Endodermal cell (in vitro differentiated cells): ENCODE data around the gene TMSB4X. TPM values are rescaled to one million over a fixed set of nuclear protein-coding genes. Genes with fewer than 3 reads are reported as not detected.
"Not testable (repeated sequence)": the region's sequence is repeated elsewhere in the genome, so short reads cannot be mapped to it uniquely, and the experiment has no call there.

Experiments used
- DNase-seq: peaks from one replicate; pipeline ENCODE4 v3.0.0-alpha.2; 2017
- H3K27ac ChIP-seq: 2 replicates; pipeline ENCODE4 v1.5.1; 2013; ENCODE audit warnings: mild to moderate bottlenecking, low read depth, low read length, moderate library complexity
- H3K27me3 ChIP-seq: 2 replicates; pipeline ENCODE4 v1.6.1; 2013; ENCODE audit warnings: mild to moderate bottlenecking, low read length, moderate library complexity; ENCODE audit not compliant: insufficient read depth, control insufficient read depth, poor library complexity, severe bottlenecking
- H3K36me3 ChIP-seq: 2 replicates; pipeline ENCODE4 v1.7.0; 2013; ENCODE audit warnings: mild to moderate bottlenecking, low read length, moderate library complexity; ENCODE audit not compliant: control insufficient read depth, insufficient read depth
- H3K4me1 ChIP-seq: one replicate; pipeline ENCODE4 v1.7.0; 2013; ENCODE audit warnings: low read length; ENCODE audit not compliant: control insufficient read depth, insufficient read depth
- H3K4me3 ChIP-seq: 2 replicates; pipeline ENCODE4 v1.5.1; 2013; ENCODE audit warnings: mild to moderate bottlenecking, low read length, moderate library complexity
- H3K9ac ChIP-seq: 2 replicates; pipeline ENCODE4 v1.6.1; 2013; ENCODE audit warnings: mild to moderate bottlenecking, low read length, moderate library complexity; ENCODE audit not compliant: poor library complexity, severe bottlenecking; ENCODE audit errors: extremely low read depth
- H3K9me3 ChIP-seq: 2 replicates; pipeline ENCODE4 v1.6.1; 2013; ENCODE audit warnings: mild to moderate bottlenecking, low read length, moderate library complexity; ENCODE audit not compliant: control insufficient read depth
- H3K27ac Mint-ChIP-seq: 2 replicates; pipeline ENCODE4 v1.8.0; 2020; ENCODE audit warnings: mixed read lengths
- H3K27me3 Mint-ChIP-seq: 2 replicates; pipeline ENCODE4 v1.8.0; 2021; ENCODE audit warnings: mild to moderate bottlenecking, mixed read lengths; ENCODE audit not compliant: insufficient read depth
- H3K36me3 Mint-ChIP-seq: 2 replicates; pipeline ENCODE4 v1.8.0; 2020; ENCODE audit warnings: low read depth, mixed read lengths
- H3K4me1 Mint-ChIP-seq: 2 replicates; pipeline ENCODE4 v1.8.0; 2020; ENCODE audit warnings: mixed read lengths
- H3K4me3 Mint-ChIP-seq: 2 replicates; pipeline ENCODE4 v1.8.0; 2020; ENCODE audit warnings: mild to moderate bottlenecking, moderate library complexity, mixed read lengths
- H3K9me3 Mint-ChIP-seq: 2 replicates; pipeline ENCODE4 v1.8.0; 2020; ENCODE audit warnings: mild to moderate bottlenecking, mixed read lengths
- WGBS, 2 experiments: methylation state at CpG; one replicate each; pipeline versions ENCODE4 v1.1.5 to v1.1.7; 2013; ENCODE audit warnings: missing lambda C conversion rate in 2 of 2, mixed read lengths in 1 of 2; ENCODE audit not compliant: insufficient coverage in 1 of 2, insufficient read length in 1 of 2; 5-methylcytosine and 5-hydroxymethylcytosine counted together
- total RNA-seq, 2 donors: library from RNA; stranded (reverse); fragmentation: NEBNext Ultra II Directional in 1 of 2; extraction: Animal tissue kit (Norgen Biotek cat#: 25700) in 1 of 2; gene quantifications; 2 replicates in 1 of 2; 3 replicates in 1 of 2; pipeline ENCODE4 v1.2.1, GENCODE V29; 2021
- TF ChIP-seq, protein P1 (sequence below): fragments of 200-600 bp; sonication (generic); conservative IDR thresholded peaks from 2 replicates; pipeline ENCODE4 v1.5.0; 2021; ENCODE audit warnings: antibody characterized with exemption, mild to moderate bottlenecking

TMSB4X gene
- total RNA-seq, 2 donors from 2014 or later = 1,539 to 2,456 TPM

DNA sequence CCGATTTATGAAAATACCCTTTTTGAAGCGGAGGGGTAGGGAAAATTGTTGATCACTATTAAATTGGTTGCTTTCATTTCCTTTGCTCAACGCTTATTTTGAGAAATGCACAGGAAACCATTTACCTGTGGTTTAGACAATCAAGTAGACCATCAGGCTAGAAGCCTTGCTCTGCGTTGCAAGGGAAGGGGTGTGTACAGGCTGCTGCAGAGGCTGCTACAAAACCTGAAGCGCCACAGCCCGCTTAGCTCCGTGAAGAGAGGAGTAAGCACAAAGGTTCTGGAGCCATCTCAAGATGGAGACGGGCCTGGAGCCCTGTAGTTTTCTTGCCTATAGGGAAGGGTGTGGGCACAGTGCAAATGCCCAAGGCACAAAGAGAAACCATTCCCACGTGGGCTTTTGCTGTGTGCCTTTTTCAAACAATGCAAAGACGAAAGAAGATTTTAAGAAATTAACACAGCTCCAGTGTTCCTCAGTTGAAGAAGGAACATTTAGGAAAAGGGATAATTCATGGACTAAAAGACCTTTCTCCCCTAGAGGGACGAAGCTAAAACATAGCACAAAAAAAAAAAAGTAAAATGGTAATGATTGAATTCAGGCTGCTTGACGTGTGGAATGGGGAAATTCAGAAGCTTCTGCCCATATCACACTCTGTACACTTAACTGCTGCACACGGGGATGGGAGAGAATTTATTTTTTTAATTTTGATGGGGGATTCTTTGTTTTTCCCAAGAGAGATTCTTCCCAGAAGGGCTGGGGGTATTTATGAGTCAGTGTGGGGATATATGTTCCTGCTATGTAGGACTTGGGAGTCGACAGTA lies 3.5 kb downstream of the TMSB4X start:
- Mint-ChIP-seq H3K4me1 (peaks cover 11% of the 10 kb centered on the region), H3K4me3 (peak overlapping the region; percentile 94), H3K27ac (peak overlapping the region; percentile 70), H3K9me3 (peaks cover 57% of the 10 kb centered on the region), H3K27me3 (no peaks in the 10 kb centered on the region), H3K36me3 (peaks cover 25% of the 10 kb centered on the region)
- H3K27me3 ChIP-seq = no peaks in the 10 kb centered on the region
- H3K4me1 ChIP-seq = no peaks in the 10 kb centered on the region
- TF ChIP-seq, protein P1, sequence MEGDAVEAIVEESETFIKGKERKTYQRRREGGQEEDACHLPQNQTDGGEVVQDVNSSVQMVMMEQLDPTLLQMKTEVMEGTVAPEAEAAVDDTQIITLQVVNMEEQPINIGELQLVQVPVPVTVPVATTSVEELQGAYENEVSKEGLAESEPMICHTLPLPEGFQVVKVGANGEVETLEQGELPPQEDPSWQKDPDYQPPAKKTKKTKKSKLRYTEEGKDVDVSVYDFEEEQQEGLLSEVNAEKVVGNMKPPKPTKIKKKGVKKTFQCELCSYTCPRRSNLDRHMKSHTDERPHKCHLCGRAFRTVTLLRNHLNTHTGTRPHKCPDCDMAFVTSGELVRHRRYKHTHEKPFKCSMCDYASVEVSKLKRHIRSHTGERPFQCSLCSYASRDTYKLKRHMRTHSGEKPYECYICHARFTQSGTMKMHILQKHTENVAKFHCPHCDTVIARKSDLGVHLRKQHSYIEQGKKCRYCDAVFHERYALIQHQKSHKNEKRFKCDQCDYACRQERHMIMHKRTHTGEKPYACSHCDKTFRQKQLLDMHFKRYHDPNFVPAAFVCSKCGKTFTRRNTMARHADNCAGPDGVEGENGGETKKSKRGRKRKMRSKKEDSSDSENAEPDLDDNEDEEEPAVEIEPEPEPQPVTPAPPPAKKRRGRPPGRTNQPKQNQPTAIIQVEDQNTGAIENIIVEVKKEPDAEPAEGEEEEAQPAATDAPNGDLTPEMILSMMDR = no peak
- 35 to 36% methylated on average over 4 to 13 of the region's 14 CpGs for WGBS, 2 experiments
- peak overlapping the region; percentile 91 for H3K4me3 ChIP-seq
- H3K9me3 ChIP-seq = no peaks in the 10 kb centered on the region
- H3K27ac ChIP-seq = peak overlapping the region; percentile 48
- peak; percentile 91 for DNase-seq
- peak overlapping the region; percentile 100 for H3K9ac ChIP-seq
- peaks cover 12% of the 10 kb centered on the region for H3K36me3 ChIP-seq

DNA sequence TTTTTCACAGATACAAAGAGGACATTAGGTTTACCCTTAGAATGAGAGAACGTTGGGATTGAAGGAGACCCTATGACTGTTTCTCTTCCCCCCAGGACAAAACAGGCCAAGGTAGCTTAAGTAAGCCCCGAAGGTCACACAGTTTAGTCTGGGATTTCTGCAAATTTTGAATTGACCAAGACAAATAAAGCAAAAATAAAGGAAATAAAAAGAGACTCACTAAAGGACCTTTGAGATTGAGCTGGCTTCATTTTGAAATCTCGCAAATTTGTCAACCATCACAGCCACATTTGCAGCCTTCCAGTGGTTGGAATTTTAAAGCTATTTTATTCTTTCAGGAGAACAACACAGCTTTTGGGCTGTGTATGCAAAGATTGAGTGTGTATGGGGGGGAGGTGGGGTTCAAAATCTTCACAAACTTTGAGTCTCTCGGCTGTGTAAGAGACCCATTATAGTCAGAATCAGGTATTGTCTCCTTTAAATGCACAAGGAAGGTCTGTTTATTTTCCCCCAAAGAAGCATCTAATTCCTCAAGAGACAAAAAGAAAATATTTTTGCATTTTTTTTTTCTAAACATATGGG lies 4.2 kb downstream of the TMSB4X start:
- peak overlapping the region; percentile 94 for H3K4me3 Mint-ChIP-seq
- Histone ChIP-seq H3K4me1 (no peaks in the 10 kb centered on the region), H3K4me3 (no peak overlapping the region), H3K9ac (no peak overlapping the region), H3K36me3 (peaks cover 12% of the 10 kb centered on the region), H3K27ac (peak overlapping the region; percentile 48), H3K27me3 (no peaks in the 10 kb centered on the region), H3K9me3 (no peaks in the 10 kb centered on the region)
- H3K27ac Mint-ChIP-seq = peak overlapping the region; percentile 70
- no peaks in the 10 kb centered on the region for H3K27me3 Mint-ChIP-seq
- TF ChIP-seq, protein P1 = no peak
- peaks cover 25% of the 10 kb centered on the region for H3K36me3 Mint-ChIP-seq
- peaks cover 11% of the 10 kb centered on the region for H3K4me1 Mint-ChIP-seq
- 89% methylated on average over 4 of the region's 4 CpGs; no CpG with 5 or more reads in 1 of the 2 experiments for WGBS, 2 experiments
- peaks cover 56% of the 10 kb centered on the region for H3K9me3 Mint-ChIP-seq
- DNase-seq = no peak

DNA sequence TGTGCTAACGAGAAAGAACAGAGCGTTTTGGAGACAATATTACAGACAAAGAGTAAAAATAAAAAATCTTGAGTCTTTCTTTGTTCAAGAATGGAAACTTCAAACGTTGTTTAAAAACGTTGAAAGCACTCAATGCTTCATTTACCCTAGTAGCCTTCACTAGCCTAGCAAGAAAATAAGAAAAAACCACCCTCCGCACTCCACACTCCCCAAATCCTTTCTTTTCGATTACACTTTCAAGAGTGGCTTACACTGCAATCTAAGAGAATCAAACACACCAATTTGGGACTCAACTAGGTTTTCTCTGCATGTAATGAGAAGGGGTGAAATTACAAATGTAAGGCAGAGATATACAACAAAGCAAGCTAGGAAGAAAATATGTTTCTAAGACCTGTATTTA lies 4.7 kb downstream of the TMSB4X start:
- Histone ChIP-seq H3K4me1 (no peaks in the 10 kb centered on the region), H3K27me3 (no peaks in the 10 kb centered on the region), H3K36me3 (peaks cover 12% of the 10 kb centered on the region), H3K9ac (no peak overlapping the region), H3K9me3 (no peaks in the 10 kb centered on the region), H3K27ac (no peak overlapping the region), H3K4me3 (no peak overlapping the region)
- DNase-seq = no peak
- Mint-ChIP-seq H3K4me3 (no peak overlapping the region), H3K27ac (no peak overlapping the region), H3K27me3 (no peaks in the 10 kb centered on the region), H3K36me3 (peaks cover 25% of the 10 kb centered on the region), H3K4me1 (peaks cover 11% of the 10 kb centered on the region), H3K9me3 (peaks cover 53% of the 10 kb centered on the region)
- TF ChIP-seq, protein P1 = no peak
- 52% methylated on average over 5 of the region's 6 CpGs; no CpG with 5 or more reads in 1 of the 2 experiments for WGBS, 2 experiments

DNA sequence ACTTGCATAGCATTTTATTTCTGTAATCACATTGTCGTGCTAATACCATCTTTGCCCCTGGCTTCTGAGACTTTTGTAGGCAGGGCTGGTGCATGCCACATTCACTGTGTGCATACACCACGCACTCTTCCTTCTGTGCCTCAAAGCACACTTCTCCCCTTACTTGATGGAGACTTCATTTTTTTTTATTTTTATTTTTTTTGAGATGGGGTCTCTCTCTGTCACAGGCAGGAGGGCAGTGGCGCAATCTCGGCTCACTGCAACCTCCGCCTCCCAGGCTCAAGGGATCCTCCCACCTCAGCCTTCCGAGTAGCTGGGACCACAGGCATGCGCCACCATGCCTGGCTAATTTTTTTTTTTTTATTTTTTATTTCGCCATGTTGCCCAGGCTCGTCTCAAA lies 5.1 kb downstream of the TMSB4X start:
- not testable (repeated sequence) for H3K27me3 ChIP-seq, DNase-seq, H3K4me3 Mint-ChIP-seq, H3K9ac ChIP-seq, H3K27ac ChIP-seq, H3K4me3 ChIP-seq, H3K27me3 Mint-ChIP-seq, H3K4me1 ChIP-seq, H3K9me3 ChIP-seq, H3K27ac Mint-ChIP-seq
- H3K4me1 Mint-ChIP-seq = peaks cover 11% of the 10 kb centered on the region
- peaks cover 23% of the 10 kb centered on the region for H3K36me3 Mint-ChIP-seq
- WGBS, 2 experiments = 92 to 100% methylated on average over 3 to 9 of the region's 9 CpGs
- H3K36me3 ChIP-seq = peaks cover 12% of the 10 kb centered on the region
- peaks cover 53% of the 10 kb centered on the region for H3K9me3 Mint-ChIP-seq
